Heart left ventricle (tissue), 13 donors: Measurements from ENCODE around the gene NGFR.

Experiments used
- POLR2A ChIP-seq, 2 donors: fragments of 450-650 bp; IDR thresholded peaks; one replicate each; pipeline ENCODE4 v1.6.1; 2017; ENCODE audit warnings: antibody characterized with exemption in 2 of 2, mild to moderate bottlenecking in 2 of 2, moderate library complexity in 2 of 2
- TF ChIP-seq, protein P1 (sequence below), 12 donors: fragments of 200-600 bp; sonication (generic) in 4 of 12; IDR thresholded peaks; one replicate each; pipeline versions ENCODE4 v1.5.0 to v1.8.0; 2018 to 2022; ENCODE audit warnings: antibody characterized with exemption in 12 of 12, mild to moderate bottlenecking in 5 of 12
- donor health status: ischemic (EF 13 %, LVEDD 7.1; RV severe dilation, severe dysfunction).
- donor health status: DM: no; HTN: yes; CAD: no.
- donor health status: DM: no; HTN: no; CAD: no.
- donor health status: ischemic (EF 25% LVEDD 6.9; RV normal size, moderate dysfunction).
- donor health status: ischemic (EF 25% LVEDD 5.7; RV mildly dilated, moderate dysfunction).
- donor health status: ischemic (EF 35%, LVEDD 5.7; RV mildly dilated, moderate dysfunction).
- donor health status: nonischemic (EF 11% LVEDD 7.7; RV severe dilation, severe dysfunction).
- donor health status: DM: yes; HTN: yes; CAD: no.
- donor health status: PGD.
- donor health status: ischemic (EF 29% LVEDD 5.4; RV normal size, mild dysfunction).
- donor health status: nonischemic (EF 23%, LVEDD 6.1; RV moderate dilation, normal function).

DNA sequence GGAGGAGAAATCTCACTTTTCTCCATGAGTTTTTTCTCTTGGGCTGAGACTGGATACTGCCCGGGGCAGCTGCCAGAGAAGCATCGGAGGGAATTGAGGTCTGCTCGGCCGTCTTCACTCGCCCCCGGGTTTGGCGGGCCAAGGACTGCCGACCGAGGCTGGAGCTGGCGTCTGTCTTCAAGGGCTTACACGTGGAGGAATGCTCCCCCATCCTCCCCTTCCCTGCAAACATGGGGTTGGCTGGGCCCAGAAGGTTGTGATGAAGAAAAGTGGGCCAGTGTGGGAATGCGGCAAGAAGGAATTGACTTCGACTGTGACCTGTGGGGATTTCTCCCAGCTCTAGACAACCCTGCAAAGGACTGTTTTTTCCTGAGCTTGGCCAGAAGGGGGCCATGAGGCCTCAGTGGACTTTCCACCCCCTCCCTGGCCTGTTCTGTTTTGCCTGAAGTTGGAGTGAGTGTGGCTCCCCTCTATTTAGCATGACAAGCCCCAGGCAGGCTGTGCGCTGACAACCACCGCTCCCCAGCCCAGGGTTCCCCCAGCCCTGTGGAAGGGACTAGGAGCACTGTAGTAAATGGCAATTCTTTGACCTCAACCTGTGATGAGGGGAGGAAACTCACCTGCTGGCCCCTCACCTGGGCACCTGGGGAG lies 19.1 kb downstream of the NGFR start:
- TF ChIP-seq, protein P1, sequence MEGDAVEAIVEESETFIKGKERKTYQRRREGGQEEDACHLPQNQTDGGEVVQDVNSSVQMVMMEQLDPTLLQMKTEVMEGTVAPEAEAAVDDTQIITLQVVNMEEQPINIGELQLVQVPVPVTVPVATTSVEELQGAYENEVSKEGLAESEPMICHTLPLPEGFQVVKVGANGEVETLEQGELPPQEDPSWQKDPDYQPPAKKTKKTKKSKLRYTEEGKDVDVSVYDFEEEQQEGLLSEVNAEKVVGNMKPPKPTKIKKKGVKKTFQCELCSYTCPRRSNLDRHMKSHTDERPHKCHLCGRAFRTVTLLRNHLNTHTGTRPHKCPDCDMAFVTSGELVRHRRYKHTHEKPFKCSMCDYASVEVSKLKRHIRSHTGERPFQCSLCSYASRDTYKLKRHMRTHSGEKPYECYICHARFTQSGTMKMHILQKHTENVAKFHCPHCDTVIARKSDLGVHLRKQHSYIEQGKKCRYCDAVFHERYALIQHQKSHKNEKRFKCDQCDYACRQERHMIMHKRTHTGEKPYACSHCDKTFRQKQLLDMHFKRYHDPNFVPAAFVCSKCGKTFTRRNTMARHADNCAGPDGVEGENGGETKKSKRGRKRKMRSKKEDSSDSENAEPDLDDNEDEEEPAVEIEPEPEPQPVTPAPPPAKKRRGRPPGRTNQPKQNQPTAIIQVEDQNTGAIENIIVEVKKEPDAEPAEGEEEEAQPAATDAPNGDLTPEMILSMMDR (IDR thresholded peaks at IDR 0.05): peak in 3 of 12 donors; percentile 26 to 44 (median 27)
- TF ChIP-seq POLR2A (IDR thresholded peaks at IDR 0.05): no peak
